NCI-H748 (cell line): ENCODE measurements around the gene NR1H2.
"Not testable (repeated sequence)": the region's sequence is repeated elsewhere in the genome, so short reads cannot be mapped to it uniquely, and the experiment has no call there.

Experiments used
- DNase-seq: peaks from one replicate; lab custom pipeline; 2025; ENCODE audit not compliant: unreplicated experiment; lab: John Stamatoyannopoulos, UW

NR1H2 gene

GRCh38 chr19:50377517-50377916 lies 1.3 kb downstream of the NR1H2 start:
- no peak for DNase-seq

GRCh38 chr19:50378169-50378862 lies 2.1 kb downstream of the NR1H2 start:
- no peak for DNase-seq

GRCh38 chr19:50378863-50379236 lies 2.6 kb downstream of the NR1H2 start:
- DNase-seq: no peak

- DNase-seq: no peak
These were observed 3.3 kb downstream of the NR1H2 start for GRCh38 chr19:50379602-50380001.

- DNase-seq: no peak
These were observed 3.9 kb downstream of the NR1H2 start for GRCh38 chr19:50380137-50380536.

- no peak for DNase-seq
These were observed 4.5 kb downstream of the NR1H2 start for GRCh38 chr19:50380751-50381151.

GRCh38 chr19:50381881-50382729 lies 5.8 kb downstream of the NR1H2 start:
- no peak for DNase-seq

GRCh38 chr19:50383001-50383851 lies 7.0 kb downstream of the NR1H2 start:
- DNase-seq: no peak

GRCh38 chr19:50383852-50384684 lies 7.8 kb downstream of the NR1H2 start, which contains the start of gene POLD1:
Gene POLD1 (plus strand): TSS chr19:50384347. CDS start chr19:50398852, 14,505 bp downstream.
- DNase-seq: peak; percentile 99

GRCh38 chr19:50384685-50385535 lies 8.7 kb downstream of the NR1H2 start:
- DNase-seq: peak; percentile 51

- DNase-seq: no peak
These were observed 11.1 kb downstream of the NR1H2 start for GRCh38 chr19:50387176-50387867.

- DNase-seq: no peak
These were observed 11.6 kb downstream of the NR1H2 start for GRCh38 chr19:50387868-50388245.

GRCh38 chr19:50390295-50390694 lies 14.0 kb downstream of the NR1H2 start:
- not testable (repeated sequence) for DNase-seq

- DNase-seq: not testable (repeated sequence)
These were observed 14.7 kb downstream of the NR1H2 start for GRCh38 chr19:50390952-50391351.

GRCh38 chr19:50392759-50393158 lies 16.5 kb downstream of the NR1H2 start:
- no peak for DNase-seq

- DNase-seq: no peak
These were observed 17.3 kb downstream of the NR1H2 start for GRCh38 chr19:50393589-50393988.

GRCh38 chr19:50394017-50394416 lies 17.8 kb downstream of the NR1H2 start:
- no peak for DNase-seq

GRCh38 chr19:50398675-50399367 lies 22.6 kb downstream of the NR1H2 start:
- DNase-seq: no peak
